Kidney capillary endothelial cell (primary cell): Measurements from ENCODE around the gene DCAF8.

ENCODE experiments used
- DNase-seq: peaks from one replicate; pipeline ENCODE4 v3.0.0-alpha.2; 2018; ENCODE audit warnings: low spot score

Gene DCAF8

GRCh38 chr1:160169553-160170399 is 92.6 kb downstream of the DCAF8 start:
- no peak for DNase-seq

- DNase-seq = no peak
These were observed 93.6 kb downstream of the DCAF8 start for GRCh38 chr1:160168609-160169369.

DNA sequence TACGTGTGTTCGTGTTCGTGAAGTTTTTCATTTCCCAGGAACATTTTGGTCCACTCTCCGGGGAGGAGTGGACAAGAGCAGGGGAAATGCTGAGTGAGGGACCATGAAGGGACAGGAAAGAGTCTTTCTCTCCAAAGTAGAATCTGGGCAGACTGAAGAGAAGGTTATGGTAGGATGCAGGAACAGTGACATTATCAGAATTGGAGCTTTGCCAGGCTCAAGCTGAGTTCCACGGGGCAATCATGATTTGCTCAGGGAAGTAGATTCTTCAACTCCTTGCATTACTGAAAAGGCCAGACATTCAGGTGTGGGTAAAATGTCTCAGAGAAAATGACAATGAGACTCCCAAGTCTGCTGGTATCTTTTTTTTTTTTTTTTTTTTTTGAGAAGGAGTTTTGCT is 94.3 kb downstream of the DCAF8 start:
- DNase-seq = no peak

- no peak for DNase-seq
These were observed 94.8 kb downstream of the DCAF8 start for GRCh38 chr1:160167580-160167979.

DNA sequence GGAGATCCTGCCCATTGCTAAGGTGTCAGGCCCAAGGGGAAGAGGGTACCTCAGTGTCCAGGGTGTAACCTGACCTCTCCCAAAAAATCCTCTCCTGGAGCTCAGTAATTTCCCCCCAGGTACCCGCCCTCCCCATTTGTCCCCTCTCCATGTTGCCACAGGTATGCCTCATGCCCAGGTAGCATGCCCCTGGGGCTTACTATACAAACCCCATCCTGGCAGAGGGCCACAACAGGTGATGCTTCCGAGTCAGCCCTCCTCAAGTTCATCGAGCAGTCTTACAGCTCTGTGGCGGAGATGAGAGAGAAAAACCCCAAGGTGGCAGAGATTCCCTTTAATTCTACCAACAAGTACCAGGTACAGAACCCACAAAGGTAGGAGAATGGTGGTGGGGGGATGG is 95.3 kb downstream of the DCAF8 start:
- DNase-seq = no peak

DNA sequence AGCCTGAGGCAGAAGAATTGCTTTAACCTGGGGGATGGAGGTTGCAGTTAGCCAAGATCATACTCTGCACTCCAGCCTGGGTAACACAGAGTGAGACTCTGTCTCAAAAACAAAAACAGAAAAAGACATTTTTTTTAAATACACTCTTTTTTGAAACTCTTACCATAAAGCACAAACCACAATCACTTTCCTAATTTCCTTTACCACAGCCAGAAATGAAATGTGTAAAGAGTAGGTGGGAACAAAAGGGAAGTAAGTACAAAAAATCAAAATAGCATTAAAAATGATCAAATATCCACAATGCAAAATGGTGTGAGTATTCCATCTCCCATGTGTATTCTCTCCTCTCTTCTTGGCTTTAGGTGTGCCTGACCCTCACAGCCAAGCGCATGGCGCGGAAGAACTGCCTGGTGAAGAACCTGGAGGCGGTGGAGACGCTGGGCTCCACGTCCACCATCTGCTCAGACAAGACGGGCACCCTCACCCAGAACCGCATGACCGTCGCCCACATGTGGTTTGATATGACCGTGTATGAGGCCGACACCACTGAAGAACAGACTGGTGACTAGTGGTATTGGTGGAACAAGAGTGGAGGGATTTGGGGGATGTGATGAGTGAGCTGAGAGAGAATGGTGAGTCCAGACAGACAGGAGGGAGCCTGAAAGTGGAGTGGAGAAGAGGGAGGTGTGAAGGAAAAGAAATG is 96.0 kb downstream of the DCAF8 start:
- no peak for DNase-seq
